GM23248 (cell line): Measurements from ENCODE around the gene RUBCNL. TPM values are rescaled to one million over a fixed set of nuclear protein-coding genes. Genes with fewer than 3 reads are reported as not detected.

Source experiments
- DNase-seq: peaks from one replicate; pipeline ENCODE4 v3.0.0-alpha.2; 2015
- H2AFZ ChIP-seq: fragments of 200-600 bp; sonication (generic); 2 replicates; pipeline ENCODE4 v1.6.1; 2016; ENCODE audit warnings: antibody characterized with exemption
- H3F3A ChIP-seq: fragments of 200-600 bp; sonication (generic); 2 replicates; pipeline ENCODE4 v1.6.1; 2016; ENCODE audit warnings: mild to moderate bottlenecking, antibody characterized with exemption, mixed run types; ENCODE audit not compliant: insufficient read depth
- H3K27ac ChIP-seq: fragments of 200-600 bp; sonication (generic); 2 replicates; pipeline ENCODE4 v1.5.1; 2016; ENCODE audit warnings: mild to moderate bottlenecking
- H3K27me3 ChIP-seq: fragments of 200-600 bp; sonication (generic); replicated peaks from 2 replicates; pipeline ENCODE4 v1.6.1; 2016; ENCODE audit warnings: mild to moderate bottlenecking; ENCODE audit not compliant: insufficient read depth
- H3K36me3 ChIP-seq: fragments of 200-600 bp; sonication (generic); 2 replicates; pipeline ENCODE4 v1.6.1; 2016; ENCODE audit warnings: low read depth, mild to moderate bottlenecking
- H3K4me1 ChIP-seq: fragments of 200-600 bp; sonication (generic); 2 replicates; pipeline ENCODE4 v1.6.1; 2016; ENCODE audit warnings: mild to moderate bottlenecking; ENCODE audit not compliant: insufficient read depth
- H3K4me2 ChIP-seq: fragments of 200-600 bp; sonication (generic); one replicate; pipeline ENCODE4 v1.6.1; 2016; ENCODE audit warnings: mild to moderate bottlenecking; ENCODE audit not compliant: unreplicated experiment
- H3K4me3 ChIP-seq: fragments of 200-600 bp; sonication (generic); 2 replicates; pipeline ENCODE4 v1.5.1; 2016; ENCODE audit warnings: mild to moderate bottlenecking
- H3K79me2 ChIP-seq: fragments of 200-600 bp; sonication (generic); 2 replicates; pipeline ENCODE4 v1.6.1; 2016; ENCODE audit warnings: mild to moderate bottlenecking; ENCODE audit not compliant: insufficient read depth
- H3K9ac ChIP-seq: fragments of 200-600 bp; sonication (generic); 2 replicates; pipeline ENCODE4 v1.6.1; 2016; ENCODE audit warnings: mild to moderate bottlenecking
- H3K9me2 ChIP-seq: fragments of 200-600 bp; sonication (generic); 2 replicates; pipeline ENCODE4 v1.6.1; 2016; ENCODE audit warnings: mixed run types, mild to moderate bottlenecking, moderate library complexity; ENCODE audit not compliant: insufficient read depth
- H3K9me3 ChIP-seq: fragments of 200-600 bp; sonication (generic); one replicate; pipeline ENCODE4 v1.6.1; 2017; ENCODE audit warnings: low read depth
- H4K20me1 ChIP-seq: fragments of 200-600 bp; sonication (generic); 2 replicates; pipeline ENCODE4 v1.6.0; 2016; ENCODE audit not compliant: insufficient read depth
- EZH2 ChIP-seq: fragments of 200-600 bp; sonication (generic); IDR thresholded peaks from 2 replicates; pipeline ENCODE4 v1.6.1; 2018; ENCODE audit warnings: antibody characterized with exemption, mild to moderate bottlenecking; ENCODE audit not compliant: insufficient read depth, poor library complexity, severe bottlenecking
- EZH2phosphoT487 ChIP-seq: fragments of 200-600 bp; sonication (generic); IDR thresholded peaks from 2 replicates; pipeline ENCODE4 v1.6.1; 2018; ENCODE audit warnings: antibody characterized with exemption, moderate library complexity, mild to moderate bottlenecking, low read depth; ENCODE audit not compliant: insufficient read depth
- WGBS, 2 experiments: methylation state at CpG; one replicate each; pipeline ENCODE4 v1.1.6; 2015 to 2017; ENCODE audit warnings: low lambda C conversion rate in 2 of 2, low coverage in 1 of 2; ENCODE audit errors: missing lambda C conversion rate in 2 of 2; 5-methylcytosine and 5-hydroxymethylcytosine counted together
- in situ Hi-C: fragments of 300-500 bp; cut with MboI; formaldehyde crosslinking; loops from 2 replicates; pipeline ENCODE4 v1.15.0; 2020
- polyA plus RNA-seq: library from polyadenylated mRNA; unstranded; fragments of >200 nt; fragmentation: Nextera tagmentation; extraction: Ambion mirVana; gene quantifications from 2 replicates; pipeline ENCODE4 v1.2.1, GENCODE V29; 2016
- total RNA-seq: library from RNA; depleted of rRNA; stranded (reverse); fragments of >200 nt; shearing (Covaris generic); gene quantifications from 2 replicates; pipeline ENCODE4 v1.2.3, GENCODE V29; 2014

RUBCNL gene
- total and polyA plus RNA-seq, 2 experiments from 2014 or later: 1.1 to 2.1 TPM

GRCh38 chr13:46345866-46346265, 41.2 kb downstream of the RUBCNL start:
- no peaks in the 10 kb centered on the region for H3K9me3 ChIP-seq
- H3K79me2 ChIP-seq: no peaks in the 10 kb centered on the region
- no peak overlapping the region for H3K4me3 ChIP-seq
- H4K20me1 ChIP-seq: no peaks in the 10 kb centered on the region
- no peaks in the 10 kb centered on the region for H3K36me3 ChIP-seq
- H3K27me3 ChIP-seq: no peaks in the 10 kb centered on the region
- H3K9me2 ChIP-seq: no peaks in the 10 kb centered on the region
- WGBS, 2 experiments: 69% methylated on average over 5 of the region's 5 CpGs
- peak; percentile 74 for DNase-seq
- H3K4me1 ChIP-seq: peaks cover 11% of the 10 kb centered on the region
- peaks cover 19% of the 10 kb centered on the region for H3F3A ChIP-seq
- H3K4me2 ChIP-seq: no peak overlapping the region
- no peak overlapping the region for H3K9ac ChIP-seq
- in situ Hi-C loops: no loop called here
- TF ChIP-seq EZH2phosphoT487: no peak
- no peak for TF ChIP-seq EZH2
- no peak overlapping the region for H2AFZ ChIP-seq
- H3K27ac ChIP-seq: no peak overlapping the region

- in situ Hi-C loops: no loop called here
- Histone ChIP-seq H4K20me1 (no peaks in the 10 kb centered on the region), H2AFZ (no peak overlapping the region), H3K4me2 (no peak overlapping the region), H3K36me3 (no peaks in the 10 kb centered on the region), H3K27ac (no peak overlapping the region), H3K9me3 (no peaks in the 10 kb centered on the region), H3K27me3 (no peaks in the 10 kb centered on the region), H3K9me2 (no peaks in the 10 kb centered on the region), H3F3A (peaks cover 23% of the 10 kb centered on the region), H3K4me3 (no peak overlapping the region), H3K9ac (no peak overlapping the region), H3K4me1 (peaks cover 16% of the 10 kb centered on the region), H3K79me2 (no peaks in the 10 kb centered on the region)
- TF ChIP-seq EZH2phosphoT487 (no peak), EZH2 (no peak)
- no peak for DNase-seq
- 82 to 85% methylated on average over 5 of the region's 5 CpGs for WGBS, 2 experiments
Observed at GRCh38 chr13:46345398-46345797, 41.7 kb downstream of the RUBCNL start.

- 92 to 93% methylated on average over 16 of the region's 16 CpGs for WGBS, 2 experiments
- H3K4me3 ChIP-seq: no peak overlapping the region
- no peak overlapping the region for H3K4me2 ChIP-seq
- in situ Hi-C loops: no loop called here
- no peaks in the 10 kb centered on the region for H3K79me2 ChIP-seq
- no peak overlapping the region for H3K27ac ChIP-seq
- H4K20me1 ChIP-seq: no peaks in the 10 kb centered on the region
- TF ChIP-seq EZH2phosphoT487 (no peak), EZH2 (no peak)
- H3K9me3 ChIP-seq: no peaks in the 10 kb centered on the region
- peaks cover 29% of the 10 kb centered on the region for H3K4me1 ChIP-seq
- no peak overlapping the region for H3K9ac ChIP-seq
- H3F3A ChIP-seq: peaks cover 30% of the 10 kb centered on the region
- H2AFZ ChIP-seq: no peak overlapping the region
- no peaks in the 10 kb centered on the region for H3K36me3 ChIP-seq
- no peak for DNase-seq
- no peaks in the 10 kb centered on the region for H3K27me3 ChIP-seq
- no peaks in the 10 kb centered on the region for H3K9me2 ChIP-seq
Observed at GRCh38 chr13:46343279-46343994, 43.6 kb downstream of the RUBCNL start.

- DNase-seq: no peak
- no peaks in the 10 kb centered on the region for H4K20me1 ChIP-seq
- H3K79me2 ChIP-seq: no peaks in the 10 kb centered on the region
- H3K4me3 ChIP-seq: no peak overlapping the region
- peaks cover 30% of the 10 kb centered on the region for H3F3A ChIP-seq
- peaks cover 29% of the 10 kb centered on the region for H3K4me1 ChIP-seq
- TF ChIP-seq EZH2phosphoT487 (no peak), EZH2 (no peak)
- no peaks in the 10 kb centered on the region for H3K9me3 ChIP-seq
- H3K9ac ChIP-seq: no peak overlapping the region
- H2AFZ ChIP-seq: no peak overlapping the region
- WGBS, 2 experiments: 75 to 79% methylated on average over 3 of the region's 3 CpGs
- H3K36me3 ChIP-seq: no peaks in the 10 kb centered on the region
- H3K27me3 ChIP-seq: no peaks in the 10 kb centered on the region
- no peak overlapping the region for H3K27ac ChIP-seq
- no peak overlapping the region for H3K4me2 ChIP-seq
- in situ Hi-C loops: no loop called here
- H3K9me2 ChIP-seq: no peaks in the 10 kb centered on the region
Observed at GRCh38 chr13:46342538-46342937, 44.5 kb downstream of the RUBCNL start.
